ENCODE results near the gene RASSF1.
"Not testable (repeated sequence)": the region's sequence is repeated elsewhere in the genome, so short reads cannot be mapped to it uniquely, and the experiment has no call there.

The RASSF1 gene

GRCh38 chr3:50287262-50287661 lies 53.4 kb downstream of the RASSF1 start:
- in situ Hi-C loops (cut with HindIII; ENCODE audit: low sequenced_read_pairs), result no loop called here
- no peak overlapping the region for H3K4me3 ChIP-seq (ENCODE audit: low read depth, low read length)
- DNase-seq (ENCODE audit: low read depth), result no peak
- TF ChIP-seq CTCF (IDR thresholded peaks at IDR 0.05; ENCODE audit: low read depth, low read length, missing control alignments), result no peak

GRCh38 chr3:50286322-50287227 lies 54.1 kb downstream of the RASSF1 start:
- TF ChIP-seq CTCF (IDR thresholded peaks at IDR 0.05; ENCODE audit: low read depth, low read length, missing control alignments), result no peak
- H3K4me3 ChIP-seq (ENCODE audit: low read depth, low read length), result no peak overlapping the region
- no peak for DNase-seq (ENCODE audit: low read depth)
- in situ Hi-C loops (cut with HindIII; ENCODE audit: low sequenced_read_pairs), result no loop called here

GRCh38 chr3:50284121-50284520 lies 56.5 kb downstream of the RASSF1 start:
- H3K4me3 ChIP-seq (ENCODE audit: low read depth, low read length); in situ Hi-C loops (cut with HindIII; ENCODE audit: low sequenced_read_pairs); DNase-seq (ENCODE audit: low read depth): not testable (repeated sequence)

Data from astrocyte of the cerebellum (primary cell).